GM12873 (cell line): ENCODE measurements around the gene NR5A2.

Experiments used
- CTCF ChIP-seq: IDR thresholded peaks from 2 replicates; pipeline ENCODE4 v1.5.1; 2012; ENCODE audit warnings: low read depth, mild to moderate bottlenecking, moderate library complexity, low read length, control low read depth; ENCODE audit not compliant: insufficient read depth; ENCODE audit errors: missing control alignments

The NR5A2 gene

GRCh38 chr1:200184196-200184595 lies 156.7 kb downstream of the NR5A2 start:
- no peak for TF ChIP-seq CTCF

- TF ChIP-seq CTCF: no peak
Observed at GRCh38 chr1:200191993-200192392, 164.5 kb downstream of the NR5A2 start.

- TF ChIP-seq CTCF: no peak
Observed at GRCh38 chr1:200194477-200194876, 167.0 kb downstream of the NR5A2 start.

- TF ChIP-seq CTCF: no peak
Observed at GRCh38 chr1:200198236-200198635, 170.7 kb downstream of the NR5A2 start.

GRCh38 chr1:200205216-200205995 lies 177.9 kb downstream of the NR5A2 start:
- TF ChIP-seq CTCF: no peak

GRCh38 chr1:200206340-200206739 lies 178.8 kb downstream of the NR5A2 start:
- TF ChIP-seq CTCF: no peak

- no peak for TF ChIP-seq CTCF
Observed at GRCh38 chr1:200206761-200207160, 179.3 kb downstream of the NR5A2 start.
